HG02610 (cell line): ENCODE results near the gene SYTL3.
"Not testable (repeated sequence)": the region's sequence is repeated elsewhere in the genome, so short reads cannot be mapped to it uniquely, and the experiment has no call there.

ENCODE experiments used
- ATAC-seq: cut with Tn5 transposase; IDR thresholded peaks from one replicate; pipeline ENCODE4 v1.9.1; 2021; ENCODE audit warnings: mild to moderate bottlenecking, moderate library complexity; ENCODE audit not compliant: unreplicated experiment

SYTL3 gene

DNA sequence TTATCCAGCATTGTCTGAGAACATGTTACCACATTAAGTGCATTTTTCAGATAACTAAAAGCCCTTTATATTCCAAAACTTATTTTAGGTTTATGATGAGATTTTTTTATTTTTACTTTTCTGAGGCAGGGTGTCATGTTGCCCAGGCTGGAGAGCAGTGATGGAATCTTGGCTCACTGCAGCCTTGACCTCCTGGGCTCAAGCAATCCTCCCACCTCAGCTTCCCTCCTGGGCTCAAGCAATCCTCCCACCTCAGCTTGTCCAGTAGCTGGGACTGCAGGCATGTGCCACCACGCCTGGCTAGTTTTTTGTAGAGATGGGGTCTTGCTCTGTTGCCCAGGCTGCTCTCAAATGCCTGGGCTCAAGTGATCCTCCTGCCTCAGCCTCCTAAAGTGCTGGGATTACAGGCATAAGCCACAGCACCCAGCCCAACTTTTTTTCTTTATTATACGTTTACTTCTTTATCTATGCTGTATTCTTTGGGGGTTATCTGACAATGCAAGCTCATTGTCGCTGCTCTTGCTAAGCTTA is 11.5 kb upstream of the SYTL3 start:
- no peak for ATAC-seq

DNA sequence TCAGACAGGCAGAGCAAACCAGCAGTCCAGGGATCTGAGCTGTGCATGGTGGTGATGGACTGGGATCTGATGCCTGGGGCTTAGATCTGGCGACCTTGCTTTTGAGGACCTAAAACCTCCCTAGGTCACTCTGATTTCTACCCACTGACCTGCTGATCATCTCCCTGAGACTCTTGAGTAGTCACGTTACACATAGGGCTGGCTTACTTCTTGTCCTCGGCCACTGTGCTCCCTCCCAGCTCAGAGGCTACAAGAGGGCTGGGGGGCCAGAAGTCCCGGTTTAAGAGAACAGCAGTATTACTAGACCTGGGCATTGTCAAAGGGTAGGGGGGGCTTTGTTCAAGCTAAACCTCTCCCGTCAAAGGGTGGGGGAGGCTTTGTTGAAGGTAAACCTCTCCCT is 10.8 kb upstream of the SYTL3 start:
- ATAC-seq, result no peak

DNA sequence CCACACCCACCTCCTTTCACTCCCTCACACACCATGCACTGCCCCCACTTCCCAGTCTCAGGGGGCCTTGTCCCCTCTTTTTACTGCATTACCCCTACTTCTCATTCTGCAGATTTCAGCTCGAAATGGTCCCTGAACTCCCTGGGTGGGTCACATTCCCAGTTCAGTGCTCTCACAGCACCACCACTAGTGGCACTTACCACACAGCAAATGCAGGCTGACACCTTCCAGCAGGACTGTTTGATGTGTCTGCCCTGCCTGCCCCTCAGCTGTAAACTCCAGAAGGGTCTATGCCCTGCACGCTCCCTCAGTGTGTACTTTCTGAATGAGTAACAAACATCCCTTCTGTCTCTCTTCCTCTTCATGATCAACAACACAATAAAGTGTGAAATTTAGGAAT is 9.3 kb upstream of the SYTL3 start:
- ATAC-seq, result no peak

DNA sequence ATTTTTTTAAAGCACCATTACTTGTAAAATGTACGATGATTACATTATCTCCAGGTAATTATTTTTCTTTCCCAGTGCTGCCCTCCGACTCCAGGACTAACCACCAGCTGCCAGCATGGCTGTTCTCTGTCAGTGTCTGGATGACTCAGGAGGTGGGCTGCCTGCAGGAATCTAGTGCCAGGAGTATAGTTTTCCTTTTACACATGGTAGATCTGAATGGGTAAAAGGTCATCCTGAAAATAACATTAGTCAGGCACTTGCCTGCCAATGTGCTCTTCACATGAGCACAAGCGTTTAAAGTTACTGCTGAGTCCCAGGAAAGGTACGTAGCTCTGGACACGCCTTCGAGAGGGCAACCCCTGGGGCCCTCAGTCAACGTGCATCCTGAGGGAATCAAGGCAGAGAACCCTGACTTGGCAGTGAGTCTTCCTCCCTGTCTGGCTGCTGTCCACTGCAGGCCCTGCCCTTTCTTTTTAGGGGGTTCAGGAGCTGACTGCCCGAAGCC is 7.7 kb upstream of the SYTL3 start:
- ATAC-seq, result no peak

DNA sequence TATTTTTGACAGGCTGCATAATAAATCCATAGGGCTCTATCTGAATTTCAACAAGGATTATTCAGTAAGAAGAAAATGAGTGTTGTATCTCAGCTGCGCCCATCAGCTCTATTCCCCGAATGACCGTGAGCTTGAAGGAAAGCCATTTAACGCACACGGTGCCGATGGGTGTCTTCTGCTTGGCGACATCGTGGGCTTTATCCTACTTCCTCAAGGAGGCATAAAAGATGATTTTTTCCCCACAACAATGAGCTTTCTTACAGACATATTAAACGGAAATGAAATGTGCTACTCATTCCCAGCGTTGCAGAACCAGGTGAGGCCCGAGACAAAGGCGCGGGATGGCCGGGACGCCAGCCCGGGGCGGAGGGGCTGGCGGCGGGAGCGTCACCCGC is 6.0 kb upstream of the SYTL3 start:
- no peak for ATAC-seq

DNA sequence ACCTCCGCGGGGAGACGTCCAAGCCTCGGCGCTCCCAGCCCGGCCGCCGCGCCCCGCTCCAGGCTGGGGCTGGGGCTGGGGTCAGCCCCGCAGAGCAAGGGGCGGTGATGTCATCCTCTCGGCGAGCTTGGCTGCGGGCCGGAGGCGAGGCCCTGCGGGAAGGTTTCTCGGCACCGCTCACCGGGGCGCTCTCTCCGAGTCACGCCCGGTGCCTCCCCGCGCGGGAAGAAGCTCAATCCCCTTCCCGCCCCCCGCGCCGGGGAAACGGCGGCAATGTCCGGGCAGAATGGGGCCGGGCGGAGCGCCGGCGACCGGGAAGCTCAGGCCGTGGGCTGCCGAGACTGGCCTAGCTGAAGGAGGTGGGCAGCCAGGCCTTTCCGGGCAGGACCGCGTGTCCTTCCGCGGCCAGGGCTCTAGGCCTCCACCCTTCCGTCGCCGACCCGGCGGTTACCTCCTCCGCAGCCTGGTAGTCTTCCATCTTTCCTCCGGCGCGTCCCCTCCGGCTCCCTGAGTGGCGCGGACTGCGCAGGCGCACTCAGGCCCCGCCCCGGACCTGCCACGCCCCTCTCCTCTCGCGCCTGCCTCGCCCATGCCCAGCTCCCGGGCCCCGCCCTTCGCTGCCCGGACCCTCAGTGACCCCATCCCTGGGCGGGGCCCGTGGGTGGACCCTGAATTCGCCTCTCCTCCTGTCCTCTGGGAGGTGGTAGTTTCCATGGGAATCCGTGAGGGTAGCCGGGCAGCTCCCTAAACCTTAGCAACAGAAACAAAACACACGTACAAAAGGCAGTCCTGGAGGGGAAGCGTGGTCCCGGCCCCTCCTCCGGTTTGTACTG is 5.4 kb upstream of the SYTL3 start, which contains the start of gene DYNLT1:
Gene DYNLT1 (minus strand): TSS at position 513 of the 833 bp plus-strand sequence. CDS start 35 bp downstream, at position 478.
- ATAC-seq, result peak; percentile 49

DNA sequence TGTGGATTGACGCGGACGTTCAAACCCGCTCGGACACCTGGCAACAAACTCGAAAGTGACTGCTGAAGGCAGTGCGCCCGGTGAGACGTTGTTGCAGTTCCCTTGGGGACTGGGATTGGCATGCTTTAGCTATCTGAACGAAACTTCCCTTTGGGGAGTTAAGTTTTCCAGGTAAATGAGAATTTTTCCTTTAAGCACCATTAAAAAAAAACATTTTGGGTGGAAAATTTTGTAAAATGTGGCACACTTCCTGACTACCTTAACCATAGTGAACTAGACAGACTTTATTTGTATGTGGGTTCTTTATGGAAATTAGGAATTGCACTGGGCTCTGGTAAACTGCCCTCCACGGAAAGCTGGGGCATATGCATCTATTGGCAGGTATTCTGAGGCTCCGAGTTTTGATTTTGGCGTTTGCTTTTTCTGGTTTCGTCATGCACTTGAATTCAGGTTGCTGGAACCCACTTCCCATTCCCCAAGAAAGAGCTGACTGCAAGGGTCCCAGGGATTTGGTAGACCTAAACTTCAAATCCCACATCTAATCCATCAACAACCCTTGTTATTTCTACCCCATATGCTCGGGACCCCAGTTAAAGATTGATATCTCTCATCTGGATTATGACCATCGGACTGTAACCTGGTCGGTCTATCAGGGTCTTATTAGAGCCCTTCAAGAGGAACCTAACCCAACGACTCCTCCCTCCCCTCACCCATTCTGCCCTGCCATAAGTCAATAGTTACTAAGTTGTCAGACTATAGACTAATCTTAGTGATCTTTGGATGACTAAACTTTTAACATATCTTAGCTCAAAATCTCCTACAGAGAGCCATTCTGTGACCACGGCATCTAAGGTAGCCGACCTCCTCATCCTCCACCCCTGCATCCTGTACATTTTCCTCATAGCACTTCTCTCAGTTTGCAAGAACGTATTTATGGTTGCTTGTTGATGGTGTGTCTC is 4.5 kb upstream of the SYTL3 start:
- ATAC-seq, result no peak

DNA sequence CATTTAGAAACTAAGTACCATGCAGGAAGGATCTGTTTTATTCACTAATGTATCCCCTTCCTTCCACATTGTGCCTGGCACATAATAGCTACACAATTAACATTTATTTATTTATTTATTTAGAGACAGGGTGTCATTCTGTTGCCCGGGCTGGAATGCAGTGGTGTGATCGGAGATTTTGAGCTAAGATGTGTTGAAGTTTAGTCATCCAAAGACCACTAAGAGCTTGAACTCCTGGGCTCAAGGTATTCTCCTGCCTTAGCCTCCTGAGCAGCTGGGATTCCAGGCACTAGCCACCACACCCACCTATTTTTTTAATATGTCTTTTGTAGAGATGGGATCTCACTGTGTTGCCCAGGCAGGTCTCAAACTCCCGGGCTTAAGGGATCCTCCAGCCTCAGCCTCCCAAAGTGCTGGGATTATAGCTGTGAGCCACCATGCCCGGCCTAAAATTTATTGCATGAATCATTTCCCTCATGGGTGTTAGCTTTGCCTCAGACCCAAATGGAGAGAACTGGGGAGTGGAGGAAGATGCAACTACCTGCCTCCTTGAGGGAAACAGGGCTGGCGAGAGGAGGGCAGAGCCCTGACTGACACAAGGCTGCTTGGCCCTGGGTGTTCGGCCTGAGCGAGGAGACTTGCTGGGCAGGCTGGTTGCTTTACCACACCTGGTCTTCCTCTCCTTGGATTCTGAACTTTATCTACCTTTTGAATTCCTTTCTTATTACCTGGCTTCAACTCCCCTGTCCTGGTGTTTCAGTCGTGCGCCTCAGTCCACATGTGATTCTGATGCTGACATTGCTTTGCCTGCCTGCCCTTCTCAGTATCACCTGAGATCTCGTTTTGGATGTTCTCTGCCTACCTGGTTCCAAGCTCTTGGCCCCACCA is 3.6 kb upstream of the SYTL3 start:
- no peak for ATAC-seq

DNA sequence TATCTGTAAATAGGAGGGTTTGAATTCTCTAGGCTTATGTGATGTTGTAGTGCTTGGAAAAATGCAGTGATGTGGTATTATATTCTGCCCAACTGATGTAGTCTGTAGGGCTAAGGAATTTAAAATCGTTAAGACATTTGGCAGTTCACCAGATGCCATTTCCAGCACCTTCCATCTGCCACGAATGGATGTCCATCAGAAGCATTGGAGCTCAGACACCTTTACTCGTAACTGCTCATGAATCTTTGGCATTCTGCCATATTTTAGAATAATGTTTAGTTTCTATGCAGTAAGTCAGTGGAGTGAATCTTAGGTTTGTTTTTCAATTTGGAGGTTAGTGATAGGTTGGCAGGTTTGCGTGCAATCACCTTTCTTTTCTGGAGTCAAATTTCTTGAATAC is 2.4 kb upstream of the SYTL3 start:
- ATAC-seq, result no peak

DNA sequence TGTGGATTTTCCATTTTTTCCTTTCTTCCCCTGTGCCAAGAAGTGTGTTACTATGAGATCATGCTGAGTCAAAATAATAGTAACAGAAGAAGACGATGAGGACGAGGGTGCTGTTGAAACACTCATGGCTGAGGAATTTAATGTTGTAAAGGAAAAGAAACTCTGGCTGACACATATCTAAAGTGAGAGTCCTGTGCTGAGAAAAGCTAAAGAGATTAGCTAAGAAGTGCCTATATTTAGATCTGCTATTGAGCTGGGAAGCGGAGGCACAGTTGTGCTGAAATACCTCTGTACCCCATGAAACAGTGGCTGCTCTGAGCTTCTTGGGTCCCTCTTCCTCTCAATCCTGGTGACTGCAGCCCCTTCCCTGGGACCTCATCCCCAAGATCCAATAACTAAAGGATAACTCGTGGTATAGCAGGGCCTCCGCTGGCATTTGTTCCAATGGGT is 1.1 kb upstream of the SYTL3 start:
- ATAC-seq, result peak; percentile 27

DNA sequence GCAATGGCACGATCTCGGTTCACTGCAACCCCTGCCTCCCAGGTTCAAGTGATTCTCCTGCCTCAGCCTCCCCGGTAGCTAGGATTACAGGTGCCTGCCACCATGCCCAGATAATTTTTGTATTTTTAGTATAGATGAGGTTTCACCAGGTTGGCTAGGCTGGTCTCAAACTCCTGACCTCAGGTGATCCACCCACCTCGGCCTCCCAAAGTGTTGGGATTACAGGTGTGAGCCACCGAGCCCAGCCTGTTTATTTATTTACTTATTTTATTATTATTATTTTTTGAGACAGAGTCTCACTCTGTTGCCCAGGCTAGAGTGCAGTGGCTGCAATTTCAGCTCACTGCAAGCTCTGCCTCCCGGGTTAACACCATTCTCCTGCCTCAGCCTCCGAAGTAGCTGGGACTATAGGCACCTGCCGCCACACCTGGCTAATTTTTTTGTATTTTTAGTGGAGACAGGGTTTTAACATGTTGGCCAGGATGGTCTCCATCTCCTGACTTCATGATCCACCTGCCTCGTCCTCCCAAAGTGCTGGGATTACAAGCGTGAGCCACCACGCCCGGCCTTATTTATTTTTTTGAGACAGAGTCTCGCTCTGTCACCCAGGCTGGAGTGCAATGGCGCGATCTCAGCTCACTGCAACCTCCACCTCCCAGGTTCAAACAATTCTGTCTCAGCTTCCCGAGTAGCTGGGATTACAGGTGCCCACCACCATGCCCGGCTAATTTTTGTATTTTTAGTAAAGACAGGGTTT is 2.3 kb downstream of the SYTL3 start:
- ATAC-seq, result not testable (repeated sequence)

DNA sequence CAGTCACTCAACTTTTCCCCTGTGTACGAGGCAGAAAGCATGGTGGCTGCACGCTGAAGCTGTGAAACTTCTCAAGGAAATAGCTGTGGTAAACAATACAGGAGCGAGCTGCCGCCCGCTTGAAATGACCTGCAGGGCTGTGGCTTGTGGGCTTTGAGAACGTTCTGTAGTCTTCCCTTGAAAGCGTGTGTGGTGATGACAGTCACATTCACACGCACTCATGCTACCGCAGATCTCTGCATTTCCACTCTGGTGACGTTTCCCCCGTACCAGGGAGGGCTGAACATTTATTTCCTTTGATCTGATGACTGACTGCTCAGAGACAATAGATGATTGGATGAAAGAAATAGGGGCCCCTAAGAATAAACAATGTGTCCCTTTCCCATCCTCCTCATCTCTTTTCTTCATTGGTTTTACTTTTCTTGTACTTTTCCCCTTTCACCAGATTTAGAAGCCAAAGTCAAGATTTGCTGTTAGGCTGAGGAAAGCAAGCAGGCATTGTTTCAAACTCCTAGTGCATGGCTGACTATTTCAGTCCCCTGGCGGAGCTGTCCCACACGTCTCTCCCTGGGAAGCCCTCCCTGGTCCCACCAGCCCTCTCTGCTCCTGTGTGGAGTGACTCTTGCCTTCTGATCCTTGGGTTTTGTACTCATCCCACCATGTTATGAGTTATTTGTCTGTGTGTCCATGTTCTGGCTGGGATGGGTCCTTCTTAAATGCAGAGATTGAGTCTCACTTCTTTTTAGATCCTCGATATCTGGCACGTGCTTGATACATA is 3.9 kb downstream of the SYTL3 start:
- peak; percentile 61 for ATAC-seq

DNA sequence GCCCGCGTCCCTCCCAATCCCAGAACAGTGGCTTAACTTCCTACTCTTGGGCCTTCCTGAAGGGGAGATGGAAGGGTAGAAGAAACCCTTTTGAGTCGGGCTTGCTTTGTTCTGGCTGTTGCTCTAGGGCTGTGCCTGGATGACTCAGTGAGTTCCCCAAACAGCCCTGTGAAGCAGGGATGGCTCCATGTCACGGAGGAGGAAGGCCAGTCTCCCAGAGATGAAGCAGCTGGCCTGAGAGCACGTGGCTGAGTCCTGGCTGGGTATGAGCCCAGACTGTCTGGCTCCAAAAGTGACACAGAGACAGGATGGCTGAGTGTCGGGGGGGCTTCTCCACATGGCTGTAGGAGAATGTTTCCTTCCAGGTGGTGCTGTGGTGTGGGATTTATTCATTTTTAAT is 4.6 kb downstream of the SYTL3 start:
- no peak for ATAC-seq

DNA sequence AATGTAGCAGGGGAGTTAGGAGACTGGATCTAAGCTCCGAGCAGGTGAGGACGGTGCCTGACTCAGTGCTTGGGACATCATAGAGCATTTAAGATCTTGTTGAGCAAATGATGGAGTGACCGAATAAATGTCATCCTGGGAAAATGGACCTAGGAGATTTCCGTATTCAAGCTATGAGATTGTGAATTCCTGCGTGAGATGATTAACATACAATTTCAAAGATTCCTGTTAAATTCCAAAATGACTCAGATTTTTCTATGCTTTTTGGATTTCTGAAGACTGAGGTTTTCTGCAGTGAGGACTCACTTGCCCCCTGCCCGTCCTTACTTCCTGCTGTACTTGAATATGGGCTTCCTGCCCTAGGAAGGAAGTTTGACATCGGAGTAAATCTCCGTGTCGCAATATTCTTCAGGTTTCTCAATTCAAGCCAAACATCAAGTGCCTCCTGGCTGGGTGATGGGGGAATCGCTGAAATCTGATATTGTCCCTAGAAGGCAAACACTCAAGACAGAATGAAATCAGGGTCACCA is 5.2 kb downstream of the SYTL3 start:
- ATAC-seq, result no peak

DNA sequence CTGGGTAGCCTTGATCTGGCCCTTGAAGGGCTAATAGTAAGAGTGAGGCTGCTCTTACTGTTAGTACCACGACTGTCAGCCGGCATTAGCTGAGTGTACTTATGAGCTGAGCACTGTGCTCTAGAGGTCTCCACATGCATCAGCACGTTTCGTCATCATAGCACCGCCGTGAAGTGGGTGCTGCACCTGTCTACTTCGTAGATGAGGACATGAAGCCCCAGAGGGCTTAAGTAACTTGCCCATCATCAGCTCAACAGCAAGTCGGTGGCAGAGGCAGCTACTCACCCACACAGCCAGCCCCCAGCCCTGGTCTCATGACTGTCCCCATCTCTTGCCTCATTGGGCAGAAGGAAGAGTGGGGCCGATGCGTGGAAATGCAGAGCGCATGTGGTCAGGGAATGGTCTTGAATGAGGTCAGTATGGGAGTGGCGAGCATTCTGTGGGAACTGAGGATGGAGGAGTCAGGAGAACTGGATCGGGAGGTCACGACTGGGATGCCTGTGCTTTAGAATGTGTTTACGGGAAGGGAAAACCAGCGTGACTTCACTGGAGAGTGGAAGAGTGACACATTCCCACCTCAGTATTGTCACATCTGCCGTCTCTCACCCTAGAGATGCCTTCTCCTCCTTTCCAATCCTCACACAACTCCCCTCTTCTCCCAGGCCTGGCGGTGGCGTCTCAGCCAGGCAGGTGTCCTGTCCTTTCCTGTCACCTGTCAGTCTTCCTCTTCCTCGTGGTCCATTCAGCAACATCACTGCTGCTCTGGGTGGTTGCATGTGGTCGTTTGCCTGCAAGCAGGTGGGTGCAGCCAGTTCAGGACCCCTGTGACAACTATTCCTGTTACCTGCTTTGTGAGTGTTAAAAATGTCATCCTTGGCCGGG is 6.0 kb downstream of the SYTL3 start:
- no peak for ATAC-seq

DNA sequence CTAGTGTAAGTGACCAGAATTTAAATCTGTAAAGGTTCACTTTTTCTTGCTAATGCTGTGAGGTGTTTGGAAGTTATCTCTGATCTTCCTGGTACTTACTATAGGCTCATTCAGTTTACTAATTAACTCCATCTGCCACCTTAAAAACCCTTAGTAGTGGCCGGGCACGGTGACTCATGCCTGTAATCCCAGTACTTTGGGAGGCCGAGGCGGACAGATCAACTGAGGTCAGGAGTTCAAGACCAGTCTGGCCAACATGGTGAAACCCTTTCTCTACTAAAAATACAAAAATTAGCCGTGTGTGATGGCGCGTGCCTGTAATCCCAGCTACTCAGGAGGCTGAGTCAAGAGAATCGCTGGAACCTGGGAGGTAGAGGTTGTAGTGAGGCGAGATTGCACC is 7.1 kb downstream of the SYTL3 start:
- not testable (repeated sequence) for ATAC-seq

DNA sequence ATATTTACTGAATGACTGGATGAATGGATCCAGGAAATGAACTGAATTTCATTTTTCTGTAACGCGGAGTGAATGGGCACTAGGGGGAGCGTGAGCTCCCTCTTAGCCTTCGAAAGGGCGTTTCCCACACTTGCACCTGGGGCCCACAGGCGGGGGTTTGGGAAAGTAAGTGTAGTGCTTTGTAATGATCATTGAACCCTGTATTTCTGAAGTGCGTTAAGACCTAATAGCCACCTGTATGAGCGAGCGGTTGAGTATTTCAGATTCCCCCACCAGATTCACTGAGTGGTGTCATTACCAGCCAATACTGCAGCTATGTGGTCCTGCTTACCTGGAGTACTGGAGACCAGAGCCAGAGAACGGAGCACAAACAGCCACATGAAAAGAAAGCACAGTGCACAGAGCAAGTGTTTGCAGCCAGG is 10.5 kb downstream of the SYTL3 start:
- ATAC-seq, result no peak
